HepG2 (cell line): ENCODE measurements around the gene SLC24A4. TPM values are rescaled to one million over a fixed set of nuclear protein-coding genes. Genes with fewer than 3 reads are reported as not detected.

Experiments used
- ATAC-seq: fragments of 200-7000 bp; cut with Tn5 transposase; 3 replicates; pipeline ENCODE4 v1.9.1; 2020; ENCODE audit warnings: mild to moderate bottlenecking, moderate library complexity
- BruUV-seq: library from RNA; stranded (reverse); fragments of 400-500 nt; replicated peaks from 2 replicates; lab custom pipeline; 2021; lab: Mats Ljungman, UMichigan
- CTCF ChIA-PET: fragments of 300-600 bp; formaldehyde crosslinking; extraction: SDS; loops from one replicate; lab custom pipeline; 2021; ENCODE audit warnings: low total read pairs, inconsistent platforms, low intra/inter-chr PET ratio; lab: Yijun Ruan, JAX
- POLR2A ChIA-PET: fragments of 350-600 bp; sonication (Branson Sonifier 250); formaldehyde crosslinking; loops from one replicate; lab custom pipeline; 2020; ENCODE audit warnings: antibody characterized with exemption, inconsistent platforms; lab: Yijun Ruan, JAX
- DNase-seq: peaks from one replicate; pipeline ENCODE4 v3.0.0-alpha.2; 2015; ENCODE audit warnings: low spot score
- FAIRE-seq: peaks from 3 replicates; lab custom pipeline; 2011; peaks lifted over from hg19 to GRCh38; lab: Jason Lieb, UNC
- H2AFZ ChIP-seq: one replicate; pipeline ENCODE4 v1.6.1; 2011; ENCODE audit warnings: low read length, inconsistent platforms
- H3K27ac ChIP-seq: fragments of 300-600 bp; 3 replicates; pipeline ENCODE4 v1.8.0; 2011; ENCODE audit warnings: mixed run types, mild to moderate bottlenecking, mixed read lengths, low read length, inconsistent platforms; ENCODE audit not compliant: insufficient read depth; ENCODE audit errors: extremely low read length
- H3K27me3 ChIP-seq, 2 experiments: fragments of 200-600 bp in 1 of 2; 2 replicates in 1 of 2; 3 replicates in 1 of 2; pipeline versions ENCODE4 v1.6.0 to v1.8.0; 2011; ENCODE audit warnings: low read length in 2 of 2, mild to moderate bottlenecking in 2 of 2, moderate library complexity in 2 of 2, inconsistent platforms in 1 of 2; ENCODE audit not compliant: insufficient read depth in 2 of 2, control insufficient read depth in 1 of 2
- H3K36me3 ChIP-seq, 2 experiments: fragments of 200-600 bp in 1 of 2; replicated peaks in 1 of 2; 2 replicates in 1 of 2; 3 replicates in 1 of 2; pipeline versions ENCODE4 v1.5.1 to v1.8.0; 2011; ENCODE audit warnings: low read length in 2 of 2, inconsistent platforms in 1 of 2; ENCODE audit not compliant: insufficient read depth in 2 of 2, control insufficient read depth in 1 of 2
- H3K4me1 ChIP-seq: 2 replicates; pipeline ENCODE4 v1.5.1; 2012; ENCODE audit warnings: low read length, inconsistent platforms; ENCODE audit not compliant: insufficient read depth
- H3K4me2 ChIP-seq: 2 replicates; pipeline ENCODE4 v1.6.0; 2011; ENCODE audit warnings: low read depth, low read length, inconsistent platforms
- H3K4me3 ChIP-seq, 3 experiments: fragments of 200-600 bp in 1 of 3; sonication (generic), shearing (Covaris generic) in 1 of 3; replicated peaks in 1 of 3; 2 replicates each; pipeline ENCODE4 v1.5.1; 2011 to 2016; ENCODE audit warnings: low read length in 3 of 3, inconsistent platforms in 2 of 3, low read depth in 2 of 3, mild to moderate bottlenecking in 2 of 3, control low read depth in 1 of 3, mixed read lengths in 1 of 3; ENCODE audit not compliant: insufficient read depth in 1 of 3
- H3K79me2 ChIP-seq: one replicate; pipeline ENCODE4 v1.6.1; 2011; ENCODE audit warnings: low read length, inconsistent platforms; ENCODE audit not compliant: insufficient read depth
- H3K9ac ChIP-seq: 2 replicates; pipeline ENCODE4 v1.6.0; 2011; ENCODE audit warnings: mild to moderate bottlenecking, low read depth, low read length, inconsistent platforms; ENCODE audit not compliant: insufficient read depth
- H3K9me3 ChIP-seq: 2 replicates; pipeline ENCODE4 v1.5.1; 2012; ENCODE audit warnings: mild to moderate bottlenecking, low read length
- H4K20me1 ChIP-seq: 2 replicates; pipeline ENCODE4 v1.6.0; 2011; ENCODE audit warnings: inconsistent platforms, mild to moderate bottlenecking, low read length, moderate library complexity; ENCODE audit not compliant: insufficient read depth
- CC2D1A ChIP-seq: sonication (generic); formaldehyde crosslinking; IDR thresholded peaks from 2 replicates; pipeline ENCODE4 v1.8.1; 2023; ENCODE audit warnings: mild to moderate bottlenecking, missing genetic modification reagents
- EHMT2 ChIP-seq: fragments of 200-600 bp; sonication (generic); IDR thresholded peaks from 2 replicates; pipeline ENCODE4 v1.7.0; 2017; ENCODE audit warnings: antibody characterized with exemption, low read depth, low read length, borderline replicate concordance
- GLI4 ChIP-seq: sonication (generic); formaldehyde crosslinking; IDR thresholded peaks from 2 replicates; pipeline ENCODE4 v1.5.1; 2020; ENCODE audit warnings: missing genetic modification reagents, mild to moderate bottlenecking, moderate library complexity, borderline replicate concordance
- IRF2 ChIP-seq: IDR thresholded peaks from 2 replicates; pipeline ENCODE4 v1.6.1; 2018; ENCODE audit warnings: missing genetic modification reagents, missing compliant biosample characterization
- MAFF ChIP-seq: IDR thresholded peaks from 2 replicates; pipeline ENCODE4 v1.6.1; 2011; ENCODE audit warnings: low read depth, low read length, improper control_type of control experiment
- NR2F2 ChIP-seq: IDR thresholded peaks from 2 replicates; pipeline ENCODE4 v1.6.1; 2012; ENCODE audit warnings: low read depth, inconsistent platforms, borderline replicate concordance
- RARG ChIP-seq: sonication (generic); formaldehyde crosslinking; IDR thresholded peaks from 2 replicates; pipeline ENCODE4 v1.4.0; 2020; ENCODE audit warnings: low read depth, mild to moderate bottlenecking, missing genetic modification reagents
- REXO4 ChIP-seq: sonication (generic); formaldehyde crosslinking; IDR thresholded peaks from 2 replicates; pipeline ENCODE4 v1.8.0; 2022; ENCODE audit warnings: missing genetic modification reagents, mild to moderate bottlenecking, borderline replicate concordance
- XRCC5 ChIP-seq: fragments of 200-400 bp; formaldehyde crosslinking; optimal IDR thresholded peaks from 2 replicates; pipeline ENCODE3; 2017; ENCODE audit warnings: mild to moderate bottlenecking, low read length
- ZNF234 ChIP-seq: sonication (generic); formaldehyde crosslinking; conservative IDR thresholded peaks from 2 replicates; pipeline ENCODE4 v1.5.1; 2020; ENCODE audit warnings: mild to moderate bottlenecking, missing genetic modification reagents
- ZNF83 ChIP-seq: sonication (generic); formaldehyde crosslinking; IDR thresholded peaks from 2 replicates; pipeline ENCODE4 v1.4.0; 2020; ENCODE audit warnings: missing genetic modification reagents, mild to moderate bottlenecking, borderline replicate concordance
- WGBS: methylation state at CpG from one replicate; pipeline ENCODE4 v1.1.6; 2017; ENCODE audit warnings: low lambda C conversion rate; 5-methylcytosine and 5-hydroxymethylcytosine counted together
- in situ Hi-C: cut with HindIII; loops from 2 replicates; pipeline ENCODE4 v1.10.0; 2017; ENCODE audit warnings: low pct_unique_long_range_greater_than_20kb; ENCODE audit not compliant: extremely low pct_ligation_motif_present
- intact Hi-C: fragments of 100-400 bp; cut with micrococcal nuclease; formaldehyde crosslinking; loops from one replicate; pipeline ENCODE4 v1.10.0; 2022; ENCODE audit not compliant: unreplicated experiment
- polyA plus RNA-seq, 8 experiments: library from polyadenylated mRNA; depleted of rRNA in 3 of 8; stranded (reverse) in 7 of 8; unstranded in 1 of 8; fragments of >200 nt; fragmentation: Illumina TruSeq in 4 of 8; extraction: Trizol in 4 of 8; gene quantifications; 2 replicates each; pipeline versions ENCODE4 v1.2.1 to v1.2.3, GENCODE V29; 2011 to 2016; ENCODE audit warnings: low read depth in 4 of 8, missing spikeins in 1 of 8, mixed read lengths in 1 of 8; ENCODE audit not compliant: insufficient read depth in 1 of 8
- total RNA-seq, 5 experiments: library from RNA; depleted of rRNA; stranded (reverse); fragments of >200 nt; fragmentation: Illumina TruSeq; extraction: Trizol; gene quantifications; 2 replicates each; pipeline ENCODE4 v1.2.3, GENCODE V29; 2016; ENCODE audit warnings: low read depth in 1 of 5
- TF ChIP-seq, protein P1 (sequence below): sonication (generic); formaldehyde crosslinking; IDR thresholded peaks from 2 replicates; pipeline ENCODE4 v1.4.0; 2020; ENCODE audit warnings: mild to moderate bottlenecking, missing genetic modification reagents
- TF ChIP-seq, protein P2 (sequence below): sonication (generic); formaldehyde crosslinking; IDR thresholded peaks from 2 replicates; pipeline ENCODE4 v1.4.0; 2020; ENCODE audit warnings: missing genetic modification reagents, borderline replicate concordance
- TF ChIP-seq, protein P3 (sequence below): sonication (generic); formaldehyde crosslinking; IDR thresholded peaks from 2 replicates; pipeline ENCODE4 v1.4.0; 2020; ENCODE audit warnings: missing genetic modification reagents
- TF ChIP-seq, protein P4 (sequence below): IDR thresholded peaks from 2 replicates; pipeline ENCODE4 v1.4.0; 2020; ENCODE audit warnings: mild to moderate bottlenecking, missing genetic modification reagents

The SLC24A4 gene
- total and polyA plus RNA-seq, 2 of the 13 experiments (the other 11 are each of a cell fraction or from before 2014, with no cell fraction given) = not detected

DNA sequence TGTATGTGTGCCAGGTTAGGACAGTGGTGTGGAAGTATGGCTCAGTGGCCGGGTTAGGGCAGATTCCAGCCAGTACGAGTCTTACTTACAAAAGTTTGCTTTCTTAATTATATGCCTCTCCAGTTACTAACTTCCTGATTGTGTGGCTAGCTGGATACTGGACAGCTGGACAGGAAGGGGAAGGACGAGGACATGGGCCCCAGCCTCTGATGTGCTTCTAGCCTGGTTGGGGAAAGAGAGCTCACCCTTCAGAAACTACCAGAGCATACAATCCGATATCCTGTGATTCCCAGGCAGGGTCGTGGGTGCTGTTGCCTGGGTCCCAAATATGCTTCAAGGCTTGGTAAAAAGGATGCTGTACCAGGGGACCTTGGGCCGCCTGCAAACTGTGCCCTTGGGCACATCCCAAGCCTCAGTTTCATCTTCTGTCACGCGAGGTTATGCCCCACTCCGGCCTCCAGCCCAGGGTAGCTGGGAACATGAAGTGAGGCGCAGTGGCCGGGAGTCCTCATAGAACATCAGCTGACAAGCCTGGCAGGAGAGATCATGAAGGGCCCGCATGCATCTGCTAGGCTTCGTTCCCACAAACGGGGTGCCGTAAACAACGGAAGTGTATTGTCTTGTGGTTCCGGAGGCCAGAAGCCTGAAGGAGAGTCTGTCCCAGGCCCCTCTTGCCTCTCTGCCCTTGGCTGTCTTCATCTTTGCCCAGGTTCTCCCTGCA is 167.4 kb downstream of the SLC24A4 start:
- TF ChIP-seq NR2F2 = no peak
- TF ChIP-seq, protein P1, sequence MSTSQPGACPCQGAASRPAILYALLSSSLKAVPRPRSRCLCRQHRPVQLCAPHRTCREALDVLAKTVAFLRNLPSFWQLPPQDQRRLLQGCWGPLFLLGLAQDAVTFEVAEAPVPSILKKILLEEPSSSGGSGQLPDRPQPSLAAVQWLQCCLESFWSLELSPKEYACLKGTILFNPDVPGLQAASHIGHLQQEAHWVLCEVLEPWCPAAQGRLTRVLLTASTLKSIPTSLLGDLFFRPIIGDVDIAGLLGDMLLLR = no peak
- no peak for TF ChIP-seq GLI4
- TF ChIP-seq ZNF83 (CRISPR knock-in tag) = no peak
- no peak for TF ChIP-seq IRF2 (CRISPR knock-in tag)
- no peak for TF ChIP-seq EHMT2
- TF ChIP-seq RARG (CRISPR knock-in tag) = no peak
- TF ChIP-seq ZNF234 (CRISPR knock-in tag) = no peak
- no peak for TF ChIP-seq MAFF
- TF ChIP-seq, protein P2, sequence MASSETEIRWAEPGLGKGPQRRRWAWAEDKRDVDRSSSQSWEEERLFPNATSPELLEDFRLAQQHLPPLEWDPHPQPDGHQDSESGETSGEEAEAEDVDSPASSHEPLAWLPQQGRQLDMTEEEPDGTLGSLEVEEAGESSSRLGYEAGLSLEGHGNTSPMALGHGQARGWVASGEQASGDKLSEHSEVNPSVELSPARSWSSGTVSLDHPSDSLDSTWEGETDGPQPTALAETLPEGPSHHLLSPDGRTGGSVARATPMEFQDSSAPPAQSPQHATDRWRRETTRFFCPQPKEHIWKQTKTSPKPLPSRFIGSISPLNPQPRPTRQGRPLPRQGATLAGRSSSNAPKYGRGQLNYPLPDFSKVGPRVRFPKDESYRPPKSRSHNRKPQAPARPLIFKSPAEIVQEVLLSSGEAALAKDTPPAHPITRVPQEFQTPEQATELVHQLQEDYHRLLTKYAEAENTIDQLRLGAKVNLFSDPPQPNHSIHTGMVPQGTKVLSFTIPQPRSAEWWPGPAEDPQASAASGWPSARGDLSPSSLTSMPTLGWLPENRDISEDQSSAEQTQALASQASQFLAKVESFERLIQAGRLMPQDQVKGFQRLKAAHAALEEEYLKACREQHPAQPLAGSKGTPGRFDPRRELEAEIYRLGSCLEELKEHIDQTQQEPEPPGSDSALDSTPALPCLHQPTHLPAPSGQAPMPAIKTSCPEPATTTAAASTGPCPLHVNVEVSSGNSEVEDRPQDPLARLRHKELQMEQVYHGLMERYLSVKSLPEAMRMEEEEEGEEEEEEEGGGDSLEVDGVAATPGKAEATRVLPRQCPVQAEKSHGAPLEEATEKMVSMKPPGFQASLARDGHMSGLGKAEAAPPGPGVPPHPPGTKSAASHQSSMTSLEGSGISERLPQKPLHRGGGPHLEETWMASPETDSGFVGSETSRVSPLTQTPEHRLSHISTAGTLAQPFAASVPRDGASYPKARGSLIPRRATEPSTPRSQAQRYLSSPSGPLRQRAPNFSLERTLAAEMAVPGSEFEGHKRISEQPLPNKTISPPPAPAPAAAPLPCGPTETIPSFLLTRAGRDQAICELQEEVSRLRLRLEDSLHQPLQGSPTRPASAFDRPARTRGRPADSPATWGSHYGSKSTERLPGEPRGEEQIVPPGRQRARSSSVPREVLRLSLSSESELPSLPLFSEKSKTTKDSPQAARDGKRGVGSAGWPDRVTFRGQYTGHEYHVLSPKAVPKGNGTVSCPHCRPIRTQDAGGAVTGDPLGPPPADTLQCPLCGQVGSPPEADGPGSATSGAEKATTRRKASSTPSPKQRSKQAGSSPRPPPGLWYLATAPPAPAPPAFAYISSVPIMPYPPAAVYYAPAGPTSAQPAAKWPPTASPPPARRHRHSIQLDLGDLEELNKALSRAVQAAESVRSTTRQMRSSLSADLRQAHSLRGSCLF (CRISPR knock-in tag) = no peak
- TF ChIP-seq, protein P3, sequence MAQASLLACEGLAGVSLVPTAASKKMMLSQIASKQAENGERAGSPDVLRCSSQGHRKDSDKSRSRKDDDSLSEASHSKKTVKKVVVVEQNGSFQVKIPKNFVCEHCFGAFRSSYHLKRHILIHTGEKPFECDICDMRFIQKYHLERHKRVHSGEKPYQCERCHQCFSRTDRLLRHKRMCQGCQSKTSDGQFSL (CRISPR knock-in tag) = no peak
- no peak for TF ChIP-seq CC2D1A (CRISPR knock-in tag)
- TF ChIP-seq, protein P4, sequence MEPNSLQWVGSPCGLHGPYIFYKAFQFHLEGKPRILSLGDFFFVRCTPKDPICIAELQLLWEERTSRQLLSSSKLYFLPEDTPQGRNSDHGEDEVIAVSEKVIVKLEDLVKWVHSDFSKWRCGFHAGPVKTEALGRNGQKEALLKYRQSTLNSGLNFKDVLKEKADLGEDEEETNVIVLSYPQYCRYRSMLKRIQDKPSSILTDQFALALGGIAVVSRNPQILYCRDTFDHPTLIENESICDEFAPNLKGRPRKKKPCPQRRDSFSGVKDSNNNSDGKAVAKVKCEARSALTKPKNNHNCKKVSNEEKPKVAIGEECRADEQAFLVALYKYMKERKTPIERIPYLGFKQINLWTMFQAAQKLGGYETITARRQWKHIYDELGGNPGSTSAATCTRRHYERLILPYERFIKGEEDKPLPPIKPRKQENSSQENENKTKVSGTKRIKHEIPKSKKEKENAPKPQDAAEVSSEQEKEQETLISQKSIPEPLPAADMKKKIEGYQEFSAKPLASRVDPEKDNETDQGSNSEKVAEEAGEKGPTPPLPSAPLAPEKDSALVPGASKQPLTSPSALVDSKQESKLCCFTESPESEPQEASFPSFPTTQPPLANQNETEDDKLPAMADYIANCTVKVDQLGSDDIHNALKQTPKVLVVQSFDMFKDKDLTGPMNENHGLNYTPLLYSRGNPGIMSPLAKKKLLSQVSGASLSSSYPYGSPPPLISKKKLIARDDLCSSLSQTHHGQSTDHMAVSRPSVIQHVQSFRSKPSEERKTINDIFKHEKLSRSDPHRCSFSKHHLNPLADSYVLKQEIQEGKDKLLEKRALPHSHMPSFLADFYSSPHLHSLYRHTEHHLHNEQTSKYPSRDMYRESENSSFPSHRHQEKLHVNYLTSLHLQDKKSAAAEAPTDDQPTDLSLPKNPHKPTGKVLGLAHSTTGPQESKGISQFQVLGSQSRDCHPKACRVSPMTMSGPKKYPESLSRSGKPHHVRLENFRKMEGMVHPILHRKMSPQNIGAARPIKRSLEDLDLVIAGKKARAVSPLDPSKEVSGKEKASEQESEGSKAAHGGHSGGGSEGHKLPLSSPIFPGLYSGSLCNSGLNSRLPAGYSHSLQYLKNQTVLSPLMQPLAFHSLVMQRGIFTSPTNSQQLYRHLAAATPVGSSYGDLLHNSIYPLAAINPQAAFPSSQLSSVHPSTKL (CRISPR knock-in tag) = no peak
- no peak for TF ChIP-seq REXO4 (CRISPR knock-in tag)
- TF ChIP-seq XRCC5 = no peak
- ChIA-PET CTCF (no interaction called here), POLR2A (no interaction called here)
- FAIRE-seq (no peak), ATAC-seq (no peak), DNase-seq (no peak)
- no TSS peak for BruUV-seq
- Histone ChIP-seq H2AFZ (no peak overlapping the region), H3K9ac (no peak overlapping the region), H3K27ac (no peak overlapping the region), H3K4me2 (no peak overlapping the region), H3K79me2 (no peaks in the 10 kb centered on the region), H4K20me1 (no peaks in the 10 kb centered on the region), H3K27me3 (peaks cover 2 to 20% of the 10 kb centered on the region in 2 experiments; a peak in 3 of 5 replicates), H3K4me3 (no peak overlapping the region), H3K9me3 (no peaks in the 10 kb centered on the region), H3K4me1 (peaks cover 19% of the 10 kb centered on the region), H3K36me3 (no peaks in the 10 kb centered on the region)
- in situ Hi-C loops (no loop called here), intact Hi-C loops (no loop called here)
- 85% methylated on average over 6 of the region's 17 CpGs for WGBS
